ENCODE measurements around the gene RBBP8NL. TPM values are rescaled to one million over a fixed set of nuclear protein-coding genes. Genes with fewer than 3 reads are reported as not detected.

RBBP8NL gene
- total RNA-seq, 1 experiment from 2014 or later = not detected

DNA sequence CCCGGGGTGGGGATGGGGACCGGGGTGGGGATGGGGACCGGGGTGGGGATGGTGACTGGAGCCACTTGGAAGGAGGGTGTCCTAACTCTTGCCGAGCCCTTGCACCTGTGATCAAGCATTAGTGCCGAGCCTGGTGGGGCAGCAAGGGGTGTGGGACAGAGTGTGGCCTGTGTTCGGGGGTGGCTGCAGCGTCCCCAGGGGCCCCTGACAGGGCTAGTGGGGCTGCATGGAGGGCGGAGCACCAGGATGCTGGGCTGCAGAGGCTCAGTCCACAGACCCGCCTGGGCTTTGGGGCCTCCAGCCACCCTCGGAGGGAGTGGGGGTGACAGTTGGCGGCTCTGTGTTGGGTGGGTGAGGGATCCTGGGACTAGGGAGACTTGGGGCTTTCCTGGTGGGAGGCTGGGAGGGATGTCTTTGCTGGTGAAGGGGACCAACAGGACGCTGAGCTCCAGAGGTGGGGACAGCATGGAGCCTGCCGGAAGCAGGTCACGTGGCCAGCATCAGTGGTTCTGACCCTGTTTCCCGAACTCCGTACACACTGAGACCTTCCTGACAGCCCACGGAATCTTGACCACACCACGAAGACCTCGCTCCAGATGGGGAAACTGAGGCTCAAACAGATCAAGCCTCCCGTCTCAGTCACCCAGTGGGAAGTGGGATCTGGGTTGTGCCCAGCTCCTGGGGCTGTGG is 4.6 kb downstream of the RBBP8NL start:
- no peak for DNase-seq (ENCODE audit: low spot score)

DNA sequence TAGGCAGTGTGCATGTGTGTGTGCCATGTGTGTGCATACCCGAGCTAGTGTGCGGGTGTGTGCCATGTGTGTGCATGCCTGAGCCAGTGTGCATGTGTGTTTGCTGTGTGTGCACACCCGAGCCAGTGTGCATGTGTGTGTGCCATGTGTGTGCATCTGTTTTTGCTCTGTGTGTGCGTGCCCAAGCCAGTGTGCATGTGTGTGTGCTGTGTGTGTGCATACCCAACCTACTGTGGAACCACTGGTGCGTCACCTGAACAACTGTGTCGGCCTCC is 5.7 kb downstream of the RBBP8NL start:
- no peak for DNase-seq (ENCODE audit: low spot score)

DNA sequence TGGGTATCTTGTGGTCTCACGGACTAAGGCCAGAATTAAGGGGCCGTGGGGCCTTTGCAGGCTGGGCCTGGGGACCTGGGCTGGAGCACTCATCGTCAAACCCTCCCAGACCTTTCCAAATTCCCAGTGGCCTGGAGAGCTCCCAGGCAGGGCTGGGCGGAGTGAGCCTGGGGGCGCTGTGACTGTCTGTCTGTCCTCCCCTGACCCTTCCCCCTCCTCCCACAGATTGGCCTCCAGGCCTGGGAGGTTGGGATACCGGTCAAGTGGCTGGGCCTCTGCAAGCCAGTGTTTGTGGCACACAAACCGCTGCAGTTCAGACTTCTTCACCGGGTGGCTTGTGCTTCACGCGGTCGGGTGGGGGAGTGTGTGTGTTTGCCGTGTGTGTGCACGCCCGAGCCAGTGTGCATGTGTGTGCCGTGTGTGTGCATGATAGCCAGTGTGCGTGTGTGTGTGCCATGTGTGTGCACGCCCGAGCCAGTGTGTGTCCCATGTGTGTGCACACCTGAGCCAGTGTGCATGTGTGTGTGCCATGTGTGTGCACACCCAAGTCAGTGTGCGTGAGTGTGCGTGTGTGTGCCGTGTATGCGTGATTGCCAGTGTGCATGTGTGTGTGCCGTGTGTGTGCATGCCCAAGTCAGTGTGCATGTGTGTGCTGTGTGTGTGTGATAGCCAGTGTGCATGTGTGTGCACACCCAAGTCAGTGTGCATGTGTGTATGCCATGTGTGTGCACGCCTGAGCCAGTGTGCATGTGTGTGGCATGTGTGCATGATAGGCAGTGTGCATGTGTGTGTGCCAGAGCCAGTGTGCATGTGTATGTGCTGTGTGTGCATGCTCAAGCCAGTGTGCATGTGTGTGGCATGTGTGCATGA is 6.3 kb downstream of the RBBP8NL start:
- no peak for DNase-seq (ENCODE audit: low spot score)

DNA sequence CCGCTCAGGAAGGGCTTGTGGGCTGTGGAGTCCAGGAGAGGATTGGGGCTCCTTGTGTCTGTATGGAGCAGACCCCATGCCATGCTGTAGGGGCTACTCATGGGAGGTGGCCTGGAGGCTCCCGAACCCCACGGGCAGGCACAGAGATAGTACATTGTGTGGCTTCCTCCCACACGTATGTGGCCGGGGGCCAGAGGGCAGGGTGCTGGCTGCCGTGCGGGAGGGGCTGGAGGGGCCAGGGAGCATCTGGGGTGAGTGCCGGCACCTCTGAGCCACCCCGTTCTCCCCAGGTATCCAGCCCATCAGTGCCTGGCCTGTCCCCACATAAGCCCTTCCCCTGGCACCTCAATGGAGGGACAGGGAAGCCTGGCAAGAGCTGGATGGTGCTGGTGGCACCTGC is 7.6 kb downstream of the RBBP8NL start:
- no peak for DNase-seq (ENCODE audit: low spot score)

DNA sequence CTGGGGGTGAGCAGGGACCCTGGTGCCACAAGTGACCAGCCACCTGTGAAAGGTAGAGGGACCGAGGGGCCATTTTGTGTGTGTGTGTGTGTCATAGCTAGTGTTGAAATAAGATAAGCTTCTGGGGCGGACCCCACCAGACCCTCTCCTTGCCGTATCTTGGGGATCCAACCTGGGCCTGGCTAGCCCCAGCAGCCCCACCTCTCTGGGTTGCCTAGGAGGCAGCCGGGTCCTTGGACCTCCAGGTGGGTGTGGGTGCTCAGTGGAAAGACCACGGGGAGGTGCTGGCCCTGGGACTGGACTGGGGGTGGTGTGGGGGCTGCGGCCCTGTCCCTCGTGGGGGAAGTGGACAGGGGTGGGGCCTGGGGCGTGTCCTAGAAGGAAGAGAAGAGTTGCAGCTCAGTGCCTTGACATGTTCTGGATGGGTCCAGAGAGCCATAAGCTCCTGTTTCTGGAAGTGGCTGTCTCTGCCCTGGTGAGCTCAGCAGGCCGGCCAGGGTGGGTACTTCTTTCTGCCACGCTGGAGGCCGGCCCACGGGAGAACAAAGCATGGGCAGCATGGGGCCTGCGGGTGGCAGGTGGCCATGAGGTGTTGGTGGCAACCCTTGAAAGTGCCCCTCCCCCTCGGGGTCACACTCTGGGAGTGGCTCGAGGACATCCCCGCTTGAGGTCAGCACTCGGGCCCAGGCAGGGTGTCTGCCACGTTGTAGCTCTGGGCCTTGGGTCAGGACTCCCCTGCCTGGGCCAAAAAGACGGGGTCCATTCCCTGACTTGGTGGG is 8.4 kb downstream of the RBBP8NL start:
- DNase-seq (ENCODE audit: low spot score) = no peak

DNA sequence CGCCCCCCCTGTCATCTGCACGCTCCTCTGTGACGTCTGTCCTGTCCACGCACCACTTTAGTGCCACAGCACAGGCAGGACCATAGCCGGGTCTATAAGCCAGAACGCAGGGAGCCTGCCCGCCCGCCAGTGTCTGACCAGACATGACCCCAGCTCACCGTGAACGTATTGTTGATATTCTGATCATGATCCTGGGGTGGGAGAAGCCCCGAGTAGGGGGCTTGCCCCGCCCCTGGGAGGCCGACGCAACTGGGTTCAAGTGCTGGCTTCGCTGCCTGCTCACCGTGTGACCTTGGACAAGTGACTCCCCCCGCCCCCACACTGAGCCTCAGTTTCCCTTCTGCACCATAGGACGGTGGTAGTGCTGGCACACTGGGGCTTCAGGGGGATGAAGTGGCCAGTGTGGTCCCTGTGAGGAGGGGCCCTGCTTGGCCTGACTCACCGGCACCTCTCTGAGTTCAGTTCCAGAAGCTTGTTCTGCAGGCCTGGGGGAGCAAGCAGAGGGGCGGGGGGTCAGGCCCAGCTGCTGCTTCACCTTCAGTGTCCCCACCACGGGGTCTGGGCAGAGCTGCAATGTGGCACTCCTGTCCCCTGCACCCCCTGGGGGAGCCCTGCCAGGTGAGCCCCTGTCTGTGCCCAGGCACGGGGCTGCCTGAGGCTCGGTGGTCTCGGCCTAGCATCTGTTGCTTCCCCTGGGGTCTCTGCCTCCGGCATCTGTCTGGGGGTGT is 9.2 kb downstream of the RBBP8NL start:
- no peak for DNase-seq (ENCODE audit: low spot score)

DNA sequence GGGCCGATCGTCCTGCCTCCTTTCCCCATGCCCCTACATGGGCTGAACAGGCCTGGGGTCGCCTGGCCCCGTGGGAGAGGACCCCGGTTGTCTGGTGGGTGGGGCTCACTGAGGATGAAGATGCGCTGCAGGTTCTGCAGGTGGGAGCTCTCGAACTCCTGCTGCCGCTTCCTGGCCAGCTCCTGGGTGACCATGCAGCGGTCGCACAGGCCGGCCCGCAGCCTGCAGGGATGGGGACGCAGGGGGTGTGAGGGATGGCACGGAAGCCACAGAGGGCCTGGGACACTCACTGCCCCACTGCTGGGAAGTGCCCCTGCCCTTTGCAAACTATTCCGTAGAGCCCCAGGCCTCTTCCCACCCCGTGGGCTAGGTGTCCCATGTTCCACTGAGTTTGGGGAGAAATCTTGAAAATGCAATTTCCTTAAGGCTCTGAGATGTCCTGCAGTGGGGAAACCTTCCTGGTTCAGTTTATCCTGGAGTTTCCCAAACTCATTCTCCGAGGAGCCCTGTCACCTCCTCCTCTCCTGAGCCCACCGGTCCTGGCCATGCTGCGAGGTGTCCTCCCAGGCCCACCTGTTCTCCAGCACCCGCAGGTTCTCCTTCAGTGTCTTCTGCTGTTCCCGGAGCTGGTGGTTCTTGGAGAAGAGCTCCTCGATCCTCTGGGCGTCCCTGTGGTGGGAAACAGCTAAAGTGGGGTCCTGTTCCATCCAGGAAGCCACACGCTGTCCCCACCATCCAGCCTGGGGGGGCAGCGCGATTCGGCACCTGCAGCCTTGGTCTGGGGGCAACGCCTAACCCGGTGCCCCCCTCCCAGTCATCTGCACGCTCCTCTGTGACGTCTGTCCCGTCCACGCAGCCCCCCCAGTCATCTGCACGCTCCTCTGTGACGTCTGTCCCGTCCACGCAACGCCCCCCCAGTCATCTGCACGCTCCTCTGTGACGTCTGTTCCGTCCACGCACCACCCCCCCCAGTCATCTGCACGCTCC is 10.4 kb downstream of the RBBP8NL start:
- DNase-seq (ENCODE audit: low spot score) = no peak

DNA sequence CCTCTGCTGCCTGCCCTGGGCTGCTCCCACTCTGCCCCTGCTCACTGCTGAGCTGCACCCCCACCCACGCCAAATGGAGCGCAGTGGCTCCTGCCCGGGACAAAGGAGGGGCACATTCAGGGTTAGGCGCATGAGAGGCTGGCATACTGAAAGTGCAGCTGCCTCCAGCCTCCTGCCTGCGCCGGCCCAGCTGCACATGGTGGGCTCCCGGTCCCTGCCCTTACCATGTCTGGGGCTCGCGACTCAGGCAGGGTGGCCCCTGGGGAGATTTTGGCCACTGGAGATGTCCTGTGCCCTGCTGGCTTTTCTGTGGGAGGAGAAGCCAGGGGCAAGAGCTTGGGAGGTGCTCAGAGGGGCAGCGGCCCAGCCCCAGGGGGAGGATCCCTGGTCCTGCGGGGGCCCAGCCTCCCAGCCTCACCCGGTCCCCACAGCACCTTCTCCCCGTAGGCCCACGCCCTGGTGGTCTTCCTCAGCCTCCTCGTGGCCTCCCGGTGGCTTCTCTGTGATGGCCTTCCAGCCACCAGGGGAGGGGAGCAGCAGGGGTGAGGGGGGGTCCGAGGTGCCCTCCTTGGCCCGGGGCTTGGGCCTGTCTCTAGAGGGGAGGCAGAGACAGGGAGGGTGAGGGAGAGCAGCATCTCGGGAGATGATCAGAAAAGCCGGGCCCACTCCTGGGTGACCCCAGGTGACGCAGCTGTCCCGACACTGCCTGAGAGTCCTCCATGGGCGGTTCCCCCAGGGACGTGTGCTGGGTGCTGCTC is 11.8 kb downstream of the RBBP8NL start:
- no peak for DNase-seq (ENCODE audit: low spot score)

DNA sequence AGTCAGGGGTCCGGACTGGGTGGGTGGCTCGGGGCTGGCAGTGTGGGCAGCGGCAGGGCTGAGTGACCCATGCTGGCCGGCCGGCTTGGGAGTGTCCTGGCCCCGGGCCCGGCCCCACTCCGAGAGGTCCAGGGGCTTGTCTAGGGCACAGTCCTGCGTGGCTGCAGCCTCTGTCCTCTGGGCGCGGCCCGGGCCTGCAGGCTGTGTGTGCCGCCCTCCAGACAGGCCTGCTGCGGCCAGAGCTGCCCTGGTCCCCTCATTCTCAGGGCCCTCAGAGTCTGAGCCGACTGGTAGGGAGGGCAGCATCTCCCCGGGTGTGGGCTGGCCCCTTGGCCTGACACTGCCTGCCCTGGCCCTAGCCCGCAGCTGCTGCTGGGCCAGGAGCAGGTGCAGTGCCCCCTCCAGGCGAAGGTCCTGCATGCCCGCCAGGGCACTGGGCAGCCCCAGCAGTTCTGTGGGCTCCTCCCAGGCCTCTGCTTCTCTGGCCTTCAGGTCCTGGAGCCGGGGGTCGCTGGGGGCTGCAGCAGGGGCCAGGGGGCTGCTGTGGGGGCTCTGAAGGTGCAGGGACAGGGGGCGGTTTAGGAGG is 13.3 kb downstream of the RBBP8NL start:
- no peak for DNase-seq (ENCODE audit: low spot score)

DNA sequence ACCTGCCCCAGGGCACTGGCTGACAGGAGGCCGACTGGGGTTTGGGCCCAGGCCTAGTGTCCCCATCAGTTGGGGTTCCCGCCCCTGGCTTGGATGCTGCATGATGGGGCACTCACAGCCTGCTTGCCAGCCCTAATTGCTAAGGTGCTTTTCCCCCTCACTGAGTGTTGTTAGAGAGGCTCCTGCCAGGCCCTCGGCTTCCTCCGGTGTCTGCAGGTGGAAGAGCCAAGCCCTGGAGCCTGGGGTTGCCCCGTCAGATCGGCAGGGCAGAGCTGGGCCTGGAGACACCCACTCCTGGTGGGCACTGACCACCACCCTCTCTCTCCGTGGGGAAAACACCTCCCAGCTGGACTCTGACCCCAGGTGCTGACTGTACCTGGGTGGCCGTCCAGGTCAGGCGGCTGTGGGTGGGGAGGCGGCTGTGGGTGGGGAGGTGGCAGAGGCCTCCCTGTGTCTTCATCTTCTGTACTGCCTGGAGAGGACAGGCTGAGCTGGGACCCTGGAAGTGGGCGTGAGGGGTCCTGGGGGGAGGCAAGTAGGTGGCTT is 14.2 kb downstream of the RBBP8NL start:
- DNase-seq (ENCODE audit: low spot score) = no peak

DNA sequence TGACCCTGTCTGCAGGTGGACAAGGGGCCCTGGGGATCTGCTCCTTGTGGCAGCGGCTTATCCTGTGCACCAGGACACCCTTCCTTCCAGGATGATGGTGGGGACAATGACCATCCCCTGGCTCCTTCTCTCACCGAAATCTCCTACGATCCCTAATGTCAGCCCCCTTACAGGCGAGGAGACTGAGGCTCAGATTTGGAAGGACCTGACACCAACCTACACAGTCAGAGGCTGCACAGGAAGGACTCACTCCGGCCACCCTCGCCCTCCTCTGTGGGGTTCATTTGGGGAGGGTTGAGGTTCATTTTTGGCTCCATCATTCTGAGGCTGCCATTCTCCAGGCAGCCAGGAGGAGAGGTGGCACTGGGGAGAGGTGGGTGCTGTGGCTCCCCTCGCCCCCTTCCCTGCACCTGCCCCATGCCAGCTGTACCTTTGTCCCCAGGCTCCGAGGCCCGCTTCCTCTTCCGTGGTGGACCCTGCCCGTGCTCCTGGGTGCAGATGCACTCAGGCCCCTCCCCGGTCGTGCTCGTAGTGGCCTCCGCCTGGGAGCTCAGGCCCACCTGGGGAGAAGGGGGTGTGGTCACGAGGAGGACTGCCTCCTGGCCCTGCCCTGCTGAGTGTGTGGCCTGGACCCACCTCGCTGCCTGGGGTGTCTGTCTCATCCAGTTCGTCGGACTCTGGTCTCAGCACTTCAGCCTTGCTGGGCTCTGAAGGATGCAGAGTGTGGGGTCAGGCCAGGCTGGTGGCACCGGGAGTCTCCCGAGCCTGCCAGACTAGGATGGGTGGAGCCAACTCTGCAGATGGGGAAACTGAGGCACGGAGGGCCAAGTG is 14.9 kb downstream of the RBBP8NL start:
- DNase-seq (ENCODE audit: low spot score) = no peak

DNA sequence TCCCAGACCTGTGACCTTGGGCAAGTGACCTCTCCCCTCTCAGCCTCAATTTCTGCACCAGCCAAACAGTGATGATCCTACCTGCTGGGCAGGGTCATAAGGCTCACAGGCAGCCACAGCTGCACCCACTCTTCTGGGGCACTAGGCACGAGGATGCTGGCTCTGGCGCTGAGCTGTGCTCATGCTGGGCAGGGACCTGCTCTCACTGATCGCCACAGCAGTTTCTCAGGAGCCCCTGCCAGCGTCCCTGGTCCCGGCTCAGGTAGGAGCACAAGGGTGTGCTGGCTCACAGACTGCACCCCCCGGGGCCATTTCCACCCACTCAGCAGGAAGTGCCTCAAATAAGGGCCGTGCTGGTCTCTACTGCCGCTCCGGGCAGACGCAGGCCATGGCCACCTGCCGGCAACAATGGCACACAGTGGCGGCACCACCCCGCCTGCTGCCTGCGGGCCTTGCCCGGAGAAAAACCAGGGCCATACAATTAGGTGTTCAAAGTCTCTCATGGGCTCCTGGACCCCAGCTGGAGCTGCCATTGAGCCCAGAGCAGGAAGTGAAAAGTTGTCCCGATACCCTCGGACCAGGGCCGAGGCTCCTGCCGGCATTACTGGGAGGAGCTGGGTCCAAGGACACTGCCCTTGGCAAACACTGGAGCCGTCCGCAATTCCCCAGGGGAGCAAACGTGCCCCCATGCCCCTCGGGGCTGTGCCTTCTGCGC is 15.7 kb downstream of the RBBP8NL start:
- no peak for DNase-seq (ENCODE audit: low spot score)

DNA sequence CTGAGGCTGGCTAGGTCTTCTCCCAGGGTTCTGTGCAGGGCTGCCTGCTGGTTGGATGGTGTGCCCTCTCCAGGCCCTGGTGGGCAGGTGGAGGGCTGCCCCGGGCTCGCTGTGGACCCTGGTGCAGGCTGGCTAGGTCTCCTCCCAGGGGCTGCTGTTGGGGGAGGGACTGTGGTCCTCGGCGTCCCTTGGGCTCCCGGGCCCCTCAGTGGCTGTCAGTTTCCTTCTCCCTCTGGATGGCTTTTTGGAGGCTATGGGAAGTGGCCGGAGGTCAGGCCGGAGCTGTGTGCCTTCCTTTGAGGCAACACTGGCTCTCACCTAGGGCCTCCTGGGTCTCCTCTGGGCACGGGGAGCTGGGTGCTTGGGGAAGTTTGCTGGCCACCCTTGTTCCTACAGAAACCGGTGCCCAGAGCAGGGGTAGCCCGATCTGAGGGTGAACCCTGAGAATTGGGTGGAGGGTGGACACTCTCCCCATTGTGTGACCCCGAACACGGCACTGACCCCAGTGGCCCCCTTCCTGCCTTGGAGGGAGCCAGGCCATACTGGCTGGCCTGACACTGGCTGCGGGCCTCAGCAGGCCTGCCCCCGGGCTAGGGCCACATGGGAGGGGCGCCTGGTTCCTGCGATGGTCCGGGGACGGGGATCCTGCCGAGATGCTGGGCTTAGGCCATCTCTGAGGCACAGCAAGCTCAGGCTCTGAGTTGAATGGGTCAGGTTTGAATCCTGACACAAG is 16.4 kb downstream of the RBBP8NL start:
- DNase-seq (ENCODE audit: low spot score) = no peak

DNA sequence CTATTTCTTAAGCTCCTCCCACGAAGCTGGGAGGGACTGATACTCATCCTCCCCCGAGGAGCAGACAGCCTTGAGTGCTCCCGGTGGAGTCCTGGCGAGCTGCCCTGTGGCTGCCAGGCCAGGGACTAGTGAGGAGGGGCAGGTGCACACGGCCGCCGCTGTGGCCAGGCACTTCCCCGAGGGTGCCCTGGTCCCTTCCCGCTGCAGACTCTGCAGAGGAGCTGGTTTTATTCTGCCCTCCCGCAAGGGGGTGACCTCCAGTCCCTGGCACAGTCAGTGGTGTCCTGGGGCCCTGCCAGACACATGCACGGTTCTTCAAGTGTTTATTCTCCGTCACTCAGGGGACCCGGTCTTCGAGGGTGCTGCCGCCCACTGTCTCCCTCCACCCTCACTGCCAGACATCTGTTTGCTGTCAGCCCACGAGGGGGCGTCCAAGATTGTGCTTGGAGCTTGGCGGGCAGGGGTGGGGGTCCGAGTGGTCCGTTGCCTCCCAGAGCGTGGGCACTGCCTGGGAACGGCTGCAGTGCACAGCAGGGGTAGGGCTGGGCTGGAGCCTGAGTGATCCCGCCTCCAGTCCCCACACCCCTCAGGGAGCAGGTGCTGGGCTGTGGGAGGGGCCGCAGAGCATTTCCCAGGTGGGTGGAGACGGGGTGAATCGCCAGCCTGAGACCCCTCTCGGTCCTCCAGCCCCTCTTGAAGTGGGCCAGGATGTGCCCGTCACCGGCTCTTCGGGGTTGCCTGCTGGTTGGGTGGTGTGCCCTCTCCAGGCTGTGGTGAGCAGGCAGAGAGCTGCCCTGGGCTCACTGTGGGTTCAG is 17.2 kb downstream of the RBBP8NL start:
- DNase-seq (ENCODE audit: low spot score) = peak; percentile 65

DNA sequence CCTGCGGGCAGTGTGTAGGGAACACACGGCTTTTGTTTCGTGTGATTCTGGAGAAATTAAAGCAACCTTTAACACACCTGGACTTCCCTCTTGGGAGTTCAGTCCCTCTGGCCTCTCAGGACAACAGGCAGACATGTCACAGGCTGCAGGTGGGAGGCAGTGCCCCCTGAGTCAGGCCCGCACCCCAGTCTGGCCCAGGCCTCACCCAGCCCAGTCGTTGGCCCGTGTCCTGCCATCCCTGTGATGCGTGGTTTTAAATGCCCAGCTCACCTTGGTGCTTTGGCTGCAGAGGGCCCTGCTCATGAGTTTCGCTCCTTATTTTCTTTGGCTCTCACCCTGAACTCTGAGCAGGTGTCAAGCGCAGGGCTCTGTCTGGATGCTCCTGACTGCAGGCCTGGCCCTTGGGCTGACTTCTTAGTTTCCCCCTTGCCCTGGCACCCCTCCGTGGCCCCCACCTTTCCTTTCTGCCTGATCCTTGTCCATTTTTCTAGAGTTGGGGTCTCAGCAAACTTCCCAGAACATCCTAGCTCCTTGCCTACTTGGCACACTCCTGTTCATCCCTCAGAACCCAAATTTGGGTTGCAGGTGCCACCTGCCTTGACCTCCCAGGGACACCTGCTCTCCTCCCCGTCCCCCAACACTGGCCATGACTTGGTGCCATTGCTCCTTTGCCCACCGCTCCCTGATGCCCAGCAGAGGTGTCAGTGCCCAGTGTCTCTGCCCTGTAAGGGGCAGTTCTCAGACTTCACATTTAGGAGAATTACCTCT is 18.1 kb downstream of the RBBP8NL start:
- DNase-seq (ENCODE audit: low spot score) = no peak
